Measurements from ENCODE around the gene TSEN2. TPM values are rescaled to one million over a fixed set of nuclear protein-coding genes. Genes with fewer than 3 reads are reported as not detected.
"Not testable (repeated sequence)": the region's sequence is repeated elsewhere in the genome, so short reads cannot be mapped to it uniquely, and the experiment has no call there.

Gene TSEN2
- polyA plus RNA-seq, 3 donors = 21.8 to 25.1 (median 24.0) TPM

- no peak for DNase-seq (ENCODE audit: low read depth in 3 of 3, low spot score in 2 of 3)
Observed at GRCh38 chr3:12499474-12499873, 15.2 kb downstream of the TSEN2 start.

DNA sequence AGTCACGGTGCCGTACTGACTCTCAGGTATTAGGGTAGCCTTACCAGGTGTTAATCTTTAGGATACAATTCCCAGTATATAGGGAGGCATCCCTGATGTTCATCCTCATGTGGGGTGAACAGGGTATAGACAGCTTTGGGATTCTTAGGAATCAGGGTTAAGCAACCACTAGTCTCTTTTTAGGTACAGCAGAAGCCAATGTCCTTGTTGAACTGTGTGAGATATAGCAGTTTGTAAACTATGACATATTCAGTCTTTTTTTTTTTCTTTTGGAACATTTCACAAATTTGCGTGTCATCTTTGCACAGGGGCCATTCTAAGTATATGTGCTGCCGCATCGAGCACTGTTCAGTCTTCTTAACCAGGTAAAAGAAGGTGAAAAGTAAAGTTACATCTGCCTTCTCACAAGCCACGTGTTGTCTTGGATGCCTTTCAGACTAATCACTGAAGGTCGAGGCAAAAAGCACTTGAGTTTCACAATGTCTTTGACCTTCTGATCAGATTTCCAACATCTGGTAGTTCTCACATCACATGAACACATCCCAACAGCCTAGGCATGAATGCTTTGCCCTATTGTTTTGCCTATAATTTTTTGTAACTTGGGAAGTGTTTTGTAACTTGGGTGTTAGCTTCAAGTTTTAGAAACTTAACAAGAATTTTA, 17.2 kb downstream of the TSEN2 start:
- DNase-seq (ENCODE audit: low read depth in 3 of 3, low spot score in 2 of 3) = no peak

DNA sequence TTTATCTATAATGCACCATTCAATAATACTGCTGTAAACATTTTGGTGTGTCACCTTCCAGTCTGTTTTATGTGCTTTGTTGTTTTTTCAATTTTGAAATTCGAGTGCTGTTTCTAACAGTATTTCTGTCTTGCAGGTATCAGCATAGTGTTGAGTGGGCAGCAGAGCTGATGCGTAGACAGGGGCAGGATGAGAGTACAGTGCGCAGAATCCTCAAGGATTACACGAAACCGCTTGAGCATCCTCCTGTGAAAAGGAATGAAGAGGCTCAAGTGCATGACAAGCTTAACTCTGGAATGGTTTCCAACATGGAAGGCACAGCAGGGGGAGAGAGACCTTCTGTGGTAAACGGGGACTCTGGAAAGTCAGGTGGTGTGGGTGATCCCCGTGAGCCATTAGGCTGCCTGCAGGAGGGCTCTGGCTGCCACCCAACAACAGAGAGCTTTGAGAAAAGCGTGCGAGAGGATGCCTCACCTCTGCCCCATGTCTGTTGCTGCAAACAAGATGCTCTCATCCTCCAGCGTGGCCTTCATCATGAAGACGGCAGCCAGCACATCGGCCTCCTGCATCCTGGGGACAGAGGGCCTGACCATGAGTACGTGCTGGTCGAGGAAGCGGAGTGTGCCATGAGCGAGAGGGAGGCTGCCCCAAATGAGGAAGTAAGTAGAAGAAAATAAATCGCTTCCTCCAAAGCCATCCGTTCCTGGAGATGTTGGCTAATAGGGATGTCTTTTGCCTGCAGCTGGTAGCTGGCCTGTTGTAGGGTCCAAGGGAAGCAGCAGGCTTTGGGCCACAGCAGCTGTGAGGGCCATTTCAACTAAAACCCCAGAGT, 19.1 kb downstream of the TSEN2 start:
- no peak for DNase-seq (ENCODE audit: low read depth in 3 of 3, low spot score in 2 of 3)

- no peak for DNase-seq (ENCODE audit: low read depth in 3 of 3, low spot score in 2 of 3)
Observed at GRCh38 chr3:12506201-12506709, 22.0 kb downstream of the TSEN2 start.

DNA sequence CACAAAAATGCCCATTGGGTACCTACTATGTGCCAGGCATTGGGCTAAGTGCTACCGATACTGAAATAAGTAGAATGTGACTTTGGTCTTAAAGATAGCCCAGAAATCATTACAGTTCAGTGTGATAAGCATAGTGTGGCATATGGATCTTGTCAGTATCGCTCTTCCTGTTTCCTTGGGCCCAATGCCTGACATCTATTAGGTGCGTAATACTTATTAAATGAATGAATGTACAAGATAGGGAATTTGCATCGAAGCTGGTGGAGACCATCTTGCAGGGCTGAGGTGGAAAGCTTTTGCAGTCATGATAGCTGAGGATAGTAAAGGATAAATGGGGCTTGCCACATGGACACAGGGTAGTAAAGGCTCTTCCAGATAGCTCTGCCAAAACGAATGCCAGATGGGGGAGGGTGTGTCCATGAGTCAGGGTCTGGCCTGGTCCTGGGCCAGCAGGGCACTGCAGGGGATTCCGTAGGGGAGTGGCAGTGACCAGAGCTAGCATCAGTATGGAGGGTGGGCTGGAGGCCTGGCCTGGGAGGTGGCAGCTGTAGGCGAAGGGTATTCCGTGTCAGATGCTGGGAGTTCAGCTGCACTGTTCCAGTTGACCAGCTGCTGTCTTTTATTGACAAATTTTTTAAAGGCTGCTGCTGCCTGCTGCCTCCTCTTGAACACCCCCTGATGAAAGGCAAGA, 23.5 kb downstream of the TSEN2 start:
- DNase-seq (ENCODE audit: low read depth in 3 of 3, low spot score in 2 of 3) = no peak

- no peak for DNase-seq (ENCODE audit: low read depth in 3 of 3, low spot score in 2 of 3)
Observed at GRCh38 chr3:12508291-12508700, 24.0 kb downstream of the TSEN2 start.

DNA sequence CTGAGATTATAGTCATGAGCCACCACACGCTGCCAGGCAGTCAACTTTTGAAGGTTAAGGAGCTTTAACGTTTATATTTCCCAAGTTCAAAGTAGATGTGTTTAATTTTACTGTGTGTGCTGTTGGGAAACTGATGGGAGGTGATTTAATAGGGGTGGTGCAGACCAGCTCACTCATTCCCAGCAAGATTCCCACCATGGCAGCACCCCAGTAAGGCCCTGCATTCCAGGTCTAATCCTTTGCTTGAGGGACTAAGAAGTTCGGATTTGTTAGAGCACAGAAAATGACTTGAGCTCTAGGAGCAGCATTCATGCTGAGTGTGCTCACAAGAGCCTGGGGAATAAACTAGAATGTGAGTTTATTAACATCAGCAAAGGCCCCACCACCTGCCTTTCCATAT, 25.2 kb downstream of the TSEN2 start:
- DNase-seq (ENCODE audit: low read depth in 3 of 3, low spot score in 2 of 3) = no peak

GRCh38 chr3:12512534-12513118, 28.3 kb downstream of the TSEN2 start:
- DNase-seq (ENCODE audit: low read depth in 3 of 3, low spot score in 2 of 3) = no peak

GRCh38 chr3:12513694-12514446, 29.6 kb downstream of the TSEN2 start:
- DNase-seq (ENCODE audit: low read depth in 3 of 3, low spot score in 2 of 3) = no peak

- no peak for DNase-seq (ENCODE audit: low read depth in 3 of 3, low spot score in 2 of 3)
Observed at GRCh38 chr3:12515631-12516030, 31.4 kb downstream of the TSEN2 start.

- no peak for DNase-seq (ENCODE audit: low read depth in 3 of 3, low spot score in 2 of 3)
Observed at GRCh38 chr3:12516873-12517272, 32.6 kb downstream of the TSEN2 start.

DNA sequence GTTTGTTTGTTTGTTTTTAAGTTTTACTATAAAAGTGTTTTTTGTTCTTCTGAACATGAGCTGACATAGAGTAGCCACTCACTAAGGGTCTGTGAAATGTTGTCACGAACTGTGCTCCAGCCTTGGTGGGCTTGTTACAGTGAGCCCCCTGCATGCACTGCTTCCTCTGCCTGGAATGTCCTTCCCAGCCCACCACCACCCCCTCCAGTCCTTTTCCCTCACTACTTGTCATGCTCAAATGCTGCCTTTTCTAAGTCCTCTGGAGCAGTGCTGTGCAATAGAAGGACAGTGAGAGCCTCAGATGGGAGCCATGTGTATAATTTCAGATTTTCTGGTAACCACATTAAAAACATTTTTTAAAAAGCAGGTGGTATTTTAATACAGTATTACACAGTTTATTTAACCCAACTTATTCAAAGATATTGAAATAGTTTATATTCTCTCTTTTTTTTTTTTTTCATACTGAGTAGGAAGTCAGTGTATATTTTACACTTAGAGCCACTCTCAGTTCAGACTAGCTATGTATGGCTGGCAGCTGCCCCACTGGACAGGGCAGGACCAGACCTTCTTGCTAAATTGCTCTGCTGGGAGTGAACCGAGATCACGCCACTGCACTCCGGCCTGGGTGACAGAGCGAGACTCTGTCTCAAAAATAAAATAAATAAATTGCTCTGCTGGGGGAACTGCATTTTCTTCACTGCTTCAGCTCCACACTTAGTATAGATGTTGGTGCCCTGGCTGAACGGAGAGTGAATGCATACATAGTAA, 34.2 kb downstream of the TSEN2 start:
- no peak for DNase-seq (ENCODE audit: low read depth in 3 of 3, low spot score in 2 of 3)

GRCh38 chr3:12521010-12521409, 36.7 kb downstream of the TSEN2 start:
- no peak for DNase-seq (ENCODE audit: low read depth in 3 of 3, low spot score in 2 of 3)

DNA sequence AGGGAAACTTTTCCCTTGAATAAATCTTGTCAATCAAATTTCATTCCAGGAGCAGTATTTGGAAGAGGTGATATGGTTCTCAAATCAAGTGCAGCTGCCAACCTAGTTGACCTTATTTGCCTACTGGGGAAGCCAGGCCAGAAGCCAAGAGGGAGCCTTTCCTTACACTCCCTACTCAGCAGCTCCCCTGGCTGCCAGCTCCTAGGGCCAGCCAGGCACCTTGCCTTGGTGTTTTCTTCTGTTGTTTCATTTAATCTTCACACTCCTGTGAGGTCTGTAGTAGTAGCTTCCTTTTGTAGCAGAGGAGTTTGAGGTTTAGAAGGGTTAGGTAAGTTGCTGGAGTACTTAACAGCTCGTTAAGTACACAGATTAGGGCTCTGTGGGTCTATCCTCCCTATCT, 38.4 kb downstream of the TSEN2 start:
- DNase-seq (ENCODE audit: low read depth in 3 of 3, low spot score in 2 of 3) = no peak

DNA sequence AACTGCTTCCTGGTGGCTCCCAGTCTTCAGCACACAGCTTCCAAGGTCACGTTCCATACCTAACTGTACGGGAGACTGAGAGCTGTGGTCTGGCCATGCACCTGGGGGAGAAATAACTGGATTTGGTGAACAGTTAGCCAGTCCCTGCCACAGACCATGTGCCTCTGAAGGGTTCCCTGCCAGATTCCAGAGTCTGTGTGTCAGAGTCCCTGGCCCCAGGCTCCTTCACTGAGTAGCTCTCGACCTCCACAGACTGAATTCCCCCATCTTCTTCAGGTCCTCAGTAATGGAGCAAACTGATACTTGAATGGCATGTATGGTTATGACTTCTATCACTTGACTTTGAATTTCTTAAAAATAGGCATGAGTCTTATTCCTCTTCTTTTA, 43.5 kb downstream of the TSEN2 start:
- no peak for DNase-seq (ENCODE audit: low read depth in 3 of 3, low spot score in 2 of 3)

GRCh38 chr3:12532182-12532581, 47.9 kb downstream of the TSEN2 start:
- DNase-seq (ENCODE audit: low read depth in 3 of 3, low spot score in 2 of 3) = no peak

DNA sequence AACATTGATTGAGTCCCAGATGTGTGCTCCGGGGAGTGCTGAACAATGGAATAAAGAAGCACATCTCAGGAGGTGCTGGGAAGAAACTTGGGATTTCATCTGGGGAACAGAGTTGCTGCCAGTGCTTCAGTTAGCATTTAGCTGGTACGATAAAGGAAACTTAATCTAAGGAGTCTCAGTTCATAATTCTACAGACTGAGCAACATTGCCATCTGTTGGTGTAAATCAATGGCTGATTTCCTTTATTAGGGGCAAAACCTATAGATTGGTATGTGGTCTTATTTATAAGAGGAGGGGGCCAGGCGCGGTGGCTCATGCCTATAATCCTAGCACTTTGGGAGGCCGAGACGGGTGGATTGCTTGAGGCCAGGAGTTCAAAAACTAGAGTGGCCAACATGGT, 52.1 kb downstream of the TSEN2 start:
- DNase-seq (ENCODE audit: low read depth in 3 of 3, low spot score in 2 of 3) = no peak

DNA sequence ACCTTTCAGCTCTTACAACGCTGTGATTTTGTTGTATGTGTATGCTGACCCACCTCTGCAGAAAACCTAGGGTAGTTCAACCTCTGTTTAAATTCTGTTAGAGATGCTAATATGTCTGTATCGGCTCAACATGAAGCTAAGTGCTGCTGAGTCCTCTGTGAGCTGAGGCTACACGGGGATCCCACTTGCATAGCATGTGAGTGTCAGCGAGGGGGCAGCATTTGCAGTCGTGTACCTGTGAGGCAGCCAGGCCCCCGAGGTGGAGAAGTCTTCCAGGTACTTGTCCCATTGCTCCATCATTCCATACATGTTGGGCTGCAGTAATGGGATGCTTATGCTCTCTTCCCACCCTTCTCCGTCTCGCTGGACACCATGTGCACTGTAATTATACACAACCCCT, 57.3 kb downstream of the TSEN2 start:
- no peak for DNase-seq (ENCODE audit: low read depth in 3 of 3, low spot score in 2 of 3)

DNA sequence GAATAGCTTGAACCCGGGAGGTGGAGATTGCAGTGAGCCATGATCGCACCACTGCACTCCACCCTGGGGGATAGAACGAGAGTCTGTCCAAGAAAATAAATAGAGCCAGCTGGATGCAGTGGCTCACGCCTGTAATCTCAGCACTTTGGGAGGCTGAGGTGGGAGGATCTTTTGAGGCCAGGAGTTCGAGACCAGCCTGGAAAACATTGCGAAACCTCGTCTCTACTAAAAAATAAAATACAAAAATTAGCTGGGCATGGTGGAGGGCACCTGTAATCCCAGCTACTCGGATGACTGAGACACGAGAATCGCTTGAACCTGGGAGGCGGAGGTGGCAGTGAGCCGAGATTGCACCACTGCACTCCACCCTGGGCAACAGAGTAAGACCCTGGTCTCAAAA, 59.2 kb downstream of the TSEN2 start:
- not testable (repeated sequence) for DNase-seq (ENCODE audit: low read depth in 3 of 3, low spot score in 2 of 3)

Data from right renal cortex interstitium (tissue), 3 donors.